Thyroid gland (tissue), 4 donors: ENCODE measurements around the gene MAP3K9. TPM values are rescaled to one million over a fixed set of nuclear protein-coding genes. Genes with fewer than 3 reads are reported as not detected.

ENCODE experiments used
- DNase-seq, 2 donors: peaks; one replicate each; pipeline ENCODE4 v3.0.0-alpha.2; 2019
- H3K27ac ChIP-seq, 3 donors: fragments of 200-600 bp; sonication (generic); 1 replicate in 2 of 3; 2 replicates in 1 of 3; pipeline ENCODE4 v1.5.1; 2016 to 2019; ENCODE audit warnings: mild to moderate bottlenecking in 1 of 3, moderate library complexity in 1 of 3
- H3K27me3 ChIP-seq: fragments of 200-600 bp; sonication (generic); one replicate; pipeline ENCODE4 v1.5.1; 2019
- H3K36me3 ChIP-seq, 2 donors: fragments of 200-600 bp; sonication (generic); one replicate each; pipeline ENCODE4 v1.5.1; 2016 to 2019
- H3K4me1 ChIP-seq, 2 donors: fragments of 200-600 bp; sonication (generic); one replicate each; pipeline ENCODE4 v1.5.1; 2017 to 2019
- H3K4me3 ChIP-seq, 3 donors: fragments of 200-600 bp; sonication (generic); replicated peaks in 1 of 3; 1 replicate in 2 of 3; 2 replicates in 1 of 3; pipeline ENCODE4 v1.5.1; 2016; ENCODE audit warnings: mild to moderate bottlenecking in 1 of 3
- H3K9me3 ChIP-seq: fragments of 200-600 bp; sonication (generic); one replicate; pipeline ENCODE4 v1.5.1; 2017
- CTCF ChIP-seq, 6 experiments: fragments of 200-600 bp in 3 of 6; fragments of 450-650 bp in 3 of 6; sonication (generic) in 3 of 6; IDR thresholded peaks; one replicate each; pipeline ENCODE4 v1.5.1; 2016 to 2019; ENCODE audit warnings: antibody characterized with exemption in 6 of 6, mild to moderate bottlenecking in 2 of 6, inconsistent platforms in 1 of 6, moderate library complexity in 1 of 6
- POLR2A ChIP-seq, 2 donors: fragments of 450-650 bp; IDR thresholded peaks; one replicate each; pipeline ENCODE4 v1.6.1; 2017; ENCODE audit warnings: antibody characterized with exemption in 2 of 2, mild to moderate bottlenecking in 2 of 2, moderate library complexity in 1 of 2
- WGBS, 2 donors: methylation state at CpG; one replicate each; pipeline ENCODE4 v1.1.5; 2017; 5-methylcytosine and 5-hydroxymethylcytosine counted together
- intact Hi-C: fragments of 100-400 bp; cut with DNase I; formaldehyde crosslinking; loops from one replicate; pipeline ENCODE4 v1.15.1; 2023
- total RNA-seq, 4 donors: library from RNA; depleted of rRNA; stranded (reverse); fragments of >200 nt; gene quantifications; one replicate each; pipeline ENCODE4 v1.2.3, GENCODE V29; 2016

The MAP3K9 gene
- total RNA-seq, 4 donors from 2014 or later = 7.7 to 19.7 (median 11.9) TPM

GRCh38 chr14:70828188-70828587, 18.9 kb upstream of the MAP3K9 start:
- no peak for TF ChIP-seq POLR2A (IDR thresholded peaks at IDR 0.05)
- no peak for TF ChIP-seq CTCF (IDR thresholded peaks at IDR 0.05)
- no peak overlapping the region for H3K4me3 ChIP-seq
- H3K27ac ChIP-seq = no peak overlapping the region
- H3K9me3 ChIP-seq = no peaks in the 10 kb centered on the region
- WGBS, 2 donors = 80 to 95% methylated on average over 3 of the region's 3 CpGs
- no peak for DNase-seq
- H3K36me3 ChIP-seq = no peaks in the 10 kb centered on the region
- H3K4me1 ChIP-seq = peaks cover 0 to 9% of the 10 kb centered on the region in 2 donors
- intact Hi-C loops = loop anchor here (10.0 kb wide), 1 partner anchor 67 kb away; no protein-coding TSS in a partner anchor
- no peaks in the 10 kb centered on the region for H3K27me3 ChIP-seq

GRCh38 chr14:70827752-70828151, 18.4 kb upstream of the MAP3K9 start:
- DNase-seq = no peak
- WGBS, 2 donors = 93 to 97% methylated on average over 6 of the region's 6 CpGs
- no peaks in the 10 kb centered on the region for H3K27me3 ChIP-seq
- no peak overlapping the region for H3K4me3 ChIP-seq
- H3K9me3 ChIP-seq = no peaks in the 10 kb centered on the region
- peaks cover 0 to 9% of the 10 kb centered on the region in 2 donors for H3K4me1 ChIP-seq
- no peak overlapping the region for H3K27ac ChIP-seq
- H3K36me3 ChIP-seq = no peaks in the 10 kb centered on the region
- TF ChIP-seq POLR2A (IDR thresholded peaks at IDR 0.05) (no peak), CTCF (IDR thresholded peaks at IDR 0.05) (no peak)
- intact Hi-C loops = loop anchor here (10.0 kb wide), 1 partner anchor 67 kb away; no protein-coding TSS in a partner anchor

GRCh38 chr14:70827347-70827746, 18.0 kb upstream of the MAP3K9 start:
- no peak for DNase-seq
- Histone ChIP-seq H3K9me3 (no peaks in the 10 kb centered on the region), H3K27ac (no peak overlapping the region), H3K4me1 (peaks cover 0 to 9% of the 10 kb centered on the region in 2 donors), H3K36me3 (no peaks in the 10 kb centered on the region), H3K27me3 (no peaks in the 10 kb centered on the region), H3K4me3 (no peak overlapping the region)
- intact Hi-C loops = loop anchor here (10.0 kb wide), 1 partner anchor 67 kb away; no protein-coding TSS in a partner anchor
- no peak for TF ChIP-seq POLR2A (IDR thresholded peaks at IDR 0.05)
- TF ChIP-seq CTCF (IDR thresholded peaks at IDR 0.05) = no peak

GRCh38 chr14:70823281-70823680, 14.0 kb upstream of the MAP3K9 start:
- H3K4me3 ChIP-seq = no peak overlapping the region
- intact Hi-C loops = loop anchor here (10.0 kb wide), 1 partner anchor 72 kb away; no protein-coding TSS in a partner anchor

More at GRCh38 chr14:70823281-70823680, 14.0 kb upstream of the MAP3K9 start:
- Histone ChIP-seq H3K27ac (no peak overlapping the region), H3K9me3 (no peaks in the 10 kb centered on the region), H3K27me3 (no peaks in the 10 kb centered on the region), H3K36me3 (no peaks in the 10 kb centered on the region), H3K4me1 (peaks cover 7% of the 10 kb centered on the region in 2 donors)
- 63 to 64% methylated on average over 4 of the region's 4 CpGs for WGBS, 2 donors
- DNase-seq = no peak
- TF ChIP-seq POLR2A (IDR thresholded peaks at IDR 0.05) = no peak
- TF ChIP-seq CTCF (IDR thresholded peaks at IDR 0.05) = no peak
